ENCODE data around the gene INTS12. TPM values are rescaled to one million over a fixed set of nuclear protein-coding genes. Genes with fewer than 3 reads are reported as not detected.

The INTS12 gene
- total RNA-seq, 1 experiment from 2014 or later = 13.4 TPM

- Mint-ChIP-seq H3K4me1 (ENCODE audit: low read depth, unreplicated experiment) (peaks cover 6% of the 10 kb centered on the region), H3K27me3 (ENCODE audit: unreplicated experiment) (no peaks in the 10 kb centered on the region), H3K9me3 (ENCODE audit: low read depth, unreplicated experiment) (no peaks in the 10 kb centered on the region), H3K27ac (ENCODE audit: unreplicated experiment) (no peak overlapping the region), H3K4me3 (ENCODE audit: low read depth, unreplicated experiment) (no peak overlapping the region), H3K36me3 (ENCODE audit: insufficient read depth, unreplicated experiment) (peaks cover 7% of the 10 kb centered on the region)
- no peak for DNase-seq
- no TSS peak for BruUV-seq (replicated peaks)
- CTCF ChIA-PET = no interaction called here
- no peak for TF ChIP-seq CTCF (IDR thresholded peaks at IDR 0.05; ENCODE audit: unreplicated experiment)
- intact Hi-C loops (cut with micrococcal nuclease; ENCODE audit: unreplicated experiment) = no loop called here
Measured at GRCh38 chr4:105651884-105652283, 56.6 kb downstream of the INTS12 start.

GRCh38 chr4:105650190-105650589, 58.3 kb downstream of the INTS12 start:
- Mint-ChIP-seq H3K9me3 (ENCODE audit: low read depth, unreplicated experiment) (no peaks in the 10 kb centered on the region), H3K27ac (ENCODE audit: unreplicated experiment) (no peak overlapping the region), H3K4me1 (ENCODE audit: low read depth, unreplicated experiment) (no peaks in the 10 kb centered on the region), H3K36me3 (ENCODE audit: insufficient read depth, unreplicated experiment) (peaks cover 7% of the 10 kb centered on the region), H3K27me3 (ENCODE audit: unreplicated experiment) (no peaks in the 10 kb centered on the region), H3K4me3 (ENCODE audit: low read depth, unreplicated experiment) (no peak overlapping the region)
- intact Hi-C loops (cut with micrococcal nuclease; ENCODE audit: unreplicated experiment) = no loop called here
- TF ChIP-seq CTCF (IDR thresholded peaks at IDR 0.05; ENCODE audit: unreplicated experiment) = no peak
- no peak for DNase-seq
- no TSS peak for BruUV-seq (replicated peaks)
- CTCF ChIA-PET = no interaction called here

GRCh38 chr4:105645440-105645839, 63.0 kb downstream of the INTS12 start:
- intact Hi-C loops (cut with micrococcal nuclease; ENCODE audit: unreplicated experiment) = no loop called here

GRCh38 chr4:105644257-105644656, 64.2 kb downstream of the INTS12 start:
- Mint-ChIP-seq H3K27ac (ENCODE audit: unreplicated experiment) (no peak overlapping the region), H3K27me3 (ENCODE audit: unreplicated experiment) (no peaks in the 10 kb centered on the region), H3K9me3 (ENCODE audit: low read depth, unreplicated experiment) (peaks cover 3% of the 10 kb centered on the region), H3K36me3 (ENCODE audit: insufficient read depth, unreplicated experiment) (peaks cover 6% of the 10 kb centered on the region), H3K4me3 (ENCODE audit: low read depth, unreplicated experiment) (no peak overlapping the region), H3K4me1 (ENCODE audit: low read depth, unreplicated experiment) (no peaks in the 10 kb centered on the region)
- no TSS peak for BruUV-seq (replicated peaks)
- DNase-seq = no peak
- CTCF ChIA-PET = no interaction called here
- intact Hi-C loops (cut with micrococcal nuclease; ENCODE audit: unreplicated experiment) = no loop called here
- TF ChIP-seq CTCF (IDR thresholded peaks at IDR 0.05; ENCODE audit: unreplicated experiment) = no peak

More at GRCh38 chr4:105645440-105645839, 63.0 kb downstream of the INTS12 start:
- H3K27me3 Mint-ChIP-seq (ENCODE audit: unreplicated experiment) = no peaks in the 10 kb centered on the region
- DNase-seq = no peak
- no peaks in the 10 kb centered on the region for H3K4me1 Mint-ChIP-seq (ENCODE audit: low read depth, unreplicated experiment)
- no peak overlapping the region for H3K4me3 Mint-ChIP-seq (ENCODE audit: low read depth, unreplicated experiment)
- CTCF ChIA-PET = no interaction called here
- no peak overlapping the region for H3K27ac Mint-ChIP-seq (ENCODE audit: unreplicated experiment)
- TF ChIP-seq CTCF (IDR thresholded peaks at IDR 0.05; ENCODE audit: unreplicated experiment) = no peak
- no TSS peak for BruUV-seq (replicated peaks)
- peaks cover 7% of the 10 kb centered on the region for H3K36me3 Mint-ChIP-seq (ENCODE audit: insufficient read depth, unreplicated experiment)
- no peaks in the 10 kb centered on the region for H3K9me3 Mint-ChIP-seq (ENCODE audit: low read depth, unreplicated experiment)

Measured in Calu3 (cell line).